HL-60 (cell line): ENCODE measurements around the gene RELN.

Experiments
- DNase-seq, 2 experiments: peaks; one replicate each; pipeline ENCODE4 v3.0.0-alpha.2; 2010 to 2020; ENCODE audit warnings: low read depth in 1 of 2, low spot score in 1 of 2
- H3K27ac ChIP-seq: fragments of 250-450 bp; sonication (Bioruptor Pico); replicated peaks from 2 replicates; pipeline ENCODE4 v1.5.1; 2020; ENCODE audit warnings: mild to moderate bottlenecking, moderate library complexity
- H3K27me3 ChIP-seq: fragments of 250-450 bp; sonication (Bioruptor Pico); 2 replicates; pipeline ENCODE4 v1.5.1; 2021; ENCODE audit warnings: mild to moderate bottlenecking, moderate library complexity; ENCODE audit not compliant: insufficient read depth, poor library complexity, severe bottlenecking
- H3K4me3 ChIP-seq: replicated peaks from 2 replicates; pipeline ENCODE4 v1.5.1; 2011; ENCODE audit warnings: mild to moderate bottlenecking, control low read depth, low read length; ENCODE audit not compliant: insufficient read depth
- CTCF ChIP-seq: IDR thresholded peaks from one replicate; pipeline ENCODE4 v1.5.1; 2011; ENCODE audit warnings: low read length, control low read depth, inconsistent platforms; ENCODE audit not compliant: insufficient read depth
- GABPA ChIP-seq: IDR thresholded peaks from 2 replicates; pipeline ENCODE4 v1.6.1; 2012; ENCODE audit warnings: low read depth
- POLR2AphosphoS5 ChIP-seq: IDR thresholded peaks from 2 replicates; pipeline ENCODE4 v1.6.1; 2012; ENCODE audit warnings: low read depth
- REST ChIP-seq: IDR thresholded peaks from 2 replicates; pipeline ENCODE4 v1.6.1; 2012; ENCODE audit warnings: low read depth; ENCODE audit not compliant: insufficient replicate concordance
- SPI1 ChIP-seq: IDR thresholded peaks from 2 replicates; pipeline ENCODE4 v1.6.1; 2012; ENCODE audit warnings: low read depth, mild to moderate bottlenecking, borderline replicate concordance

Gene RELN

GRCh38 chr7:103799298-103799697, 190.2 kb downstream of the RELN start:
- no peak for TF ChIP-seq REST
- no peak for TF ChIP-seq POLR2AphosphoS5
- TF ChIP-seq CTCF = no peak
- no peak for TF ChIP-seq SPI1
- TF ChIP-seq GABPA = no peak
- H3K4me3 ChIP-seq = no peak overlapping the region
- no peak overlapping the region for H3K27ac ChIP-seq
- no peak for DNase-seq
- no peaks in the 10 kb centered on the region for H3K27me3 ChIP-seq

- no peak overlapping the region for H3K27ac ChIP-seq
- TF ChIP-seq CTCF (no peak), SPI1 (no peak), REST (no peak), POLR2AphosphoS5 (no peak), GABPA (no peak)
- no peaks in the 10 kb centered on the region for H3K27me3 ChIP-seq
- H3K4me3 ChIP-seq = no peak overlapping the region
- no peak for DNase-seq
Observed at GRCh38 chr7:103797647-103798307, 191.7 kb downstream of the RELN start.

- no peak for DNase-seq
- H3K4me3 ChIP-seq = no peak overlapping the region
- no peaks in the 10 kb centered on the region for H3K27me3 ChIP-seq
- H3K27ac ChIP-seq = no peak overlapping the region
- TF ChIP-seq GABPA = no peak
- no peak for TF ChIP-seq CTCF
- TF ChIP-seq SPI1 = no peak
- no peak for TF ChIP-seq REST
- no peak for TF ChIP-seq POLR2AphosphoS5
Observed at GRCh38 chr7:103796327-103796962, 193.0 kb downstream of the RELN start.
